Stimulated activated CD4-positive, alpha-beta T cell treated with anti-CD3 and anti-CD28 coated beads, Interleukin-15, amount 100 ng/mL, for 1 hour (primary cell): Measurements from ENCODE around the gene CLASP1.

ENCODE experiments used
- DNase-seq, 2 donors: peaks; one replicate each; pipeline ENCODE4 v3.0.0-alpha.2; 2020; ENCODE audit warnings: low read depth in 1 of 2, low spot score in 1 of 2

CLASP1 gene

GRCh38 chr2:121429119-121429903 lies 220.0 kb downstream of the CLASP1 start:
- no peak for DNase-seq

GRCh38 chr2:121427187-121427689 lies 222.0 kb downstream of the CLASP1 start:
- DNase-seq, result no peak

- DNase-seq, result no peak
Observed at GRCh38 chr2:121420486-121420885, 228.8 kb downstream of the CLASP1 start.

- DNase-seq, result no peak
Observed at GRCh38 chr2:121419081-121419699, 230.1 kb downstream of the CLASP1 start.

- DNase-seq, result no peak
Observed at GRCh38 chr2:121418494-121419058, 230.7 kb downstream of the CLASP1 start.

- DNase-seq, result no peak
Observed at GRCh38 chr2:121417826-121418225, 231.4 kb downstream of the CLASP1 start.

GRCh38 chr2:121415727-121416126 lies 233.5 kb downstream of the CLASP1 start:
- DNase-seq, result no peak

GRCh38 chr2:121412349-121412748 lies 236.9 kb downstream of the CLASP1 start:
- DNase-seq, result no peak

GRCh38 chr2:121409966-121410365 lies 239.3 kb downstream of the CLASP1 start:
- no peak for DNase-seq

- DNase-seq, result no peak
Observed at GRCh38 chr2:121409388-121409787, 239.9 kb downstream of the CLASP1 start.

GRCh38 chr2:121408641-121409040 lies 240.6 kb downstream of the CLASP1 start:
- DNase-seq, result no peak

GRCh38 chr2:121405233-121405632 lies 244.0 kb downstream of the CLASP1 start:
- DNase-seq, result no peak

GRCh38 chr2:121400201-121400600 lies 249.1 kb downstream of the CLASP1 start:
- no peak for DNase-seq

GRCh38 chr2:121398853-121399252 lies 250.4 kb downstream of the CLASP1 start:
- no peak for DNase-seq

GRCh38 chr2:121390082-121390692 lies 259.1 kb downstream of the CLASP1 start:
- no peak for DNase-seq

GRCh38 chr2:121388371-121388770 lies 260.9 kb downstream of the CLASP1 start:
- DNase-seq, result no peak

GRCh38 chr2:121387591-121388325 lies 261.5 kb downstream of the CLASP1 start:
- no peak for DNase-seq

- no peak for DNase-seq
Observed at GRCh38 chr2:121386707-121387106, 262.6 kb downstream of the CLASP1 start.

GRCh38 chr2:121386102-121386501 lies 263.2 kb downstream of the CLASP1 start:
- DNase-seq, result no peak

GRCh38 chr2:121382744-121383143 lies 266.5 kb downstream of the CLASP1 start:
- no peak for DNase-seq

GRCh38 chr2:121377646-121378045 lies 271.6 kb downstream of the CLASP1 start:
- DNase-seq, result no peak
